Central memory CD8-positive, alpha-beta T cell (primary cell): ENCODE data around the gene SMNDC1.
"Not testable (repeated sequence)": the region's sequence is repeated elsewhere in the genome, so short reads cannot be mapped to it uniquely, and the experiment has no call there.

Experiments used
- ATAC-seq: fragments of 150-1000 bp; cut with Tn5 transposase; replicated peaks from 2 replicates; pipeline ENCODE4 v1.10.0; 2022; ENCODE audit warnings: mild to moderate bottlenecking, moderate FRiP score, moderate number of reproducible peaks; ENCODE audit not compliant: poor library complexity, severe bottlenecking; ENCODE audit errors: extremely low read depth
- DNase-seq, 2 donors: peaks; one replicate each; pipeline ENCODE4 v3.0.0; 2021; ENCODE audit warnings: low spot score in 2 of 2
- H3K27ac Mint-ChIP-seq: one replicate; pipeline ENCODE4 v1.8.0; 2022; ENCODE audit warnings: low read depth, mild to moderate bottlenecking, moderate library complexity, mixed read lengths
- H3K27me3 Mint-ChIP-seq: one replicate; pipeline ENCODE4 v1.8.0; 2022; ENCODE audit warnings: mixed read lengths
- H3K36me3 Mint-ChIP-seq: one replicate; pipeline ENCODE4 v1.8.0; 2022; ENCODE audit warnings: mild to moderate bottlenecking, moderate library complexity, mixed read lengths; ENCODE audit not compliant: insufficient read depth
- H3K4me1 Mint-ChIP-seq: one replicate; pipeline ENCODE4 v1.8.0; 2022; ENCODE audit warnings: mixed read lengths
- H3K4me3 Mint-ChIP-seq: one replicate; pipeline ENCODE4 v1.8.0; 2022; ENCODE audit warnings: mild to moderate bottlenecking, moderate library complexity, mixed read lengths
- H3K9me3 Mint-ChIP-seq: one replicate; pipeline ENCODE4 v1.8.0; 2022; ENCODE audit warnings: mixed read lengths

The SMNDC1 gene

GRCh38 chr10:110340122-110340521, 35.4 kb upstream of the SMNDC1 start:
- Mint-ChIP-seq H3K27me3 (peaks cover 9% of the 10 kb centered on the region), H3K27ac (no peak overlapping the region), H3K4me3 (no peak overlapping the region), H3K4me1 (no peaks in the 10 kb centered on the region), H3K36me3 (no peaks in the 10 kb centered on the region), H3K9me3 (no peaks in the 10 kb centered on the region)
- DNase-seq (no peak), ATAC-seq (no peak)

- H3K27me3 Mint-ChIP-seq = peaks cover 6% of the 10 kb centered on the region
- H3K9me3 Mint-ChIP-seq = no peaks in the 10 kb centered on the region
- no peak for ATAC-seq
- no peaks in the 10 kb centered on the region for H3K4me1 Mint-ChIP-seq
- DNase-seq = no peak
- H3K27ac Mint-ChIP-seq = no peak overlapping the region
- H3K36me3 Mint-ChIP-seq = no peaks in the 10 kb centered on the region
- no peak overlapping the region for H3K4me3 Mint-ChIP-seq
Measured at GRCh38 chr10:110337906-110338305, 33.2 kb upstream of the SMNDC1 start.

- ATAC-seq (no peak), DNase-seq (no peak)
- Mint-ChIP-seq H3K9me3 (no peaks in the 10 kb centered on the region), H3K36me3 (no peaks in the 10 kb centered on the region), H3K27me3 (peaks cover under 1% of the 10 kb centered on the region), H3K4me3 (no peak overlapping the region), H3K27ac (no peak overlapping the region), H3K4me1 (no peaks in the 10 kb centered on the region)
Measured at GRCh38 chr10:110337401-110337800, 32.7 kb upstream of the SMNDC1 start.

GRCh38 chr10:110336111-110336721, 31.5 kb upstream of the SMNDC1 start:
- ATAC-seq (no peak), DNase-seq (no peak)
- H3K36me3 Mint-ChIP-seq = no peaks in the 10 kb centered on the region
- no peak overlapping the region for H3K4me3 Mint-ChIP-seq
- no peaks in the 10 kb centered on the region for H3K9me3 Mint-ChIP-seq
- no peak overlapping the region for H3K27ac Mint-ChIP-seq
- H3K4me1 Mint-ChIP-seq = no peaks in the 10 kb centered on the region
- H3K27me3 Mint-ChIP-seq = no peaks in the 10 kb centered on the region

GRCh38 chr10:110335314-110336064, 30.8 kb upstream of the SMNDC1 start:
- no peak overlapping the region for H3K4me3 Mint-ChIP-seq
- ATAC-seq = no peak
- no peak overlapping the region for H3K27ac Mint-ChIP-seq

GRCh38 chr10:110334061-110334656, 29.4 kb upstream of the SMNDC1 start:
- Mint-ChIP-seq H3K4me1 (no peaks in the 10 kb centered on the region), H3K27me3 (no peaks in the 10 kb centered on the region), H3K36me3 (no peaks in the 10 kb centered on the region), H3K4me3 (no peak overlapping the region), H3K27ac (no peak overlapping the region), H3K9me3 (peaks cover 15% of the 10 kb centered on the region)
- ATAC-seq = no peak
- no peak for DNase-seq

More at GRCh38 chr10:110335314-110336064, 30.8 kb upstream of the SMNDC1 start:
- no peaks in the 10 kb centered on the region for H3K4me1 Mint-ChIP-seq
- no peaks in the 10 kb centered on the region for H3K27me3 Mint-ChIP-seq
- peaks cover 5% of the 10 kb centered on the region for H3K9me3 Mint-ChIP-seq
- DNase-seq = no peak
- no peaks in the 10 kb centered on the region for H3K36me3 Mint-ChIP-seq

GRCh38 chr10:110331226-110331795, 26.6 kb upstream of the SMNDC1 start:
- not testable (repeated sequence) for H3K36me3 Mint-ChIP-seq, H3K4me1 Mint-ChIP-seq, ATAC-seq, H3K4me3 Mint-ChIP-seq, H3K27me3 Mint-ChIP-seq, H3K27ac Mint-ChIP-seq, DNase-seq
- peaks cover 15% of the 10 kb centered on the region for H3K9me3 Mint-ChIP-seq

GRCh38 chr10:110330675-110331074, 26.0 kb upstream of the SMNDC1 start:
- ATAC-seq = no peak
- no peak overlapping the region for H3K27ac Mint-ChIP-seq
- peaks cover 15% of the 10 kb centered on the region for H3K27me3 Mint-ChIP-seq
- no peak for DNase-seq
- H3K9me3 Mint-ChIP-seq = peaks cover 15% of the 10 kb centered on the region
- no peaks in the 10 kb centered on the region for H3K4me1 Mint-ChIP-seq
- no peak overlapping the region for H3K4me3 Mint-ChIP-seq
- no peaks in the 10 kb centered on the region for H3K36me3 Mint-ChIP-seq

DNA sequence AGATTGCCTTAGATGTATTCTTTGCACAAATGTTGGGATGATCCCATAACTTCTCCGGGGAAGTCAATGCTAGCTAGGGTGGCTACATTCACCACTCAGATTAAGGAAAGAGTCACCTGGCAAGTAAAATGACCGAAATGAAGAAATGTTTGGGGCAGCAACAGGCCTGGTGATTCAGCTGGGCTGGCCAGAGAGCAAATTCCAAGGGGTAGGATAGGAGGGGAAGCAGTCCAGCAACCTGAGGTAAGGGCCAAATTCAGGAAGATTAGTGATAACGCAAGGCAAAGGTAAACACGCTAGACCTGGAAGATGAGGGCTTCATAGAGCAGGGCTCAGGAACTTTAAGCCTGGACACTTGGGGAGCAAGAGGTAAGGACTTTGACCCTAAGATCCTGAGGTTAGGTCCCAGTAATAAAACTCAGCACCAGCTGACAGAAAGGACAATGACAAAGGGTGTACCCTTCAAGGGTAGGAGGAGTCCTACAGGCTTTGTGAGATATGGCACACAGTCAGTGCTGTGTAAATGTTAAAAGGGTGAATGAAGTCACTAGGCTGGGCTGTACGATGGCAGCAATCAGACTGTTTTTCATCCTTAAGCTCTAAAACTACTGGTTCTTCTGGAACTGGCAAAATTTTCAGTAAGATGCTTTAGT, 22.7 kb upstream of the SMNDC1 start:
- Mint-ChIP-seq H3K27ac (no peak overlapping the region), H3K27me3 (peaks cover 27% of the 10 kb centered on the region), H3K4me3 (no peak overlapping the region), H3K9me3 (peaks cover 15% of the 10 kb centered on the region), H3K36me3 (no peaks in the 10 kb centered on the region), H3K4me1 (no peaks in the 10 kb centered on the region)
- DNase-seq = no peak
- ATAC-seq = no peak

- Mint-ChIP-seq H3K9me3 (peaks cover 15% of the 10 kb centered on the region), H3K4me3 (no peak overlapping the region), H3K27me3 (peaks cover 27% of the 10 kb centered on the region), H3K36me3 (no peaks in the 10 kb centered on the region), H3K4me1 (no peaks in the 10 kb centered on the region), H3K27ac (no peak overlapping the region)
- DNase-seq (no peak), ATAC-seq (no peak)
Measured at GRCh38 chr10:110326351-110327032, 21.8 kb upstream of the SMNDC1 start.

DNA sequence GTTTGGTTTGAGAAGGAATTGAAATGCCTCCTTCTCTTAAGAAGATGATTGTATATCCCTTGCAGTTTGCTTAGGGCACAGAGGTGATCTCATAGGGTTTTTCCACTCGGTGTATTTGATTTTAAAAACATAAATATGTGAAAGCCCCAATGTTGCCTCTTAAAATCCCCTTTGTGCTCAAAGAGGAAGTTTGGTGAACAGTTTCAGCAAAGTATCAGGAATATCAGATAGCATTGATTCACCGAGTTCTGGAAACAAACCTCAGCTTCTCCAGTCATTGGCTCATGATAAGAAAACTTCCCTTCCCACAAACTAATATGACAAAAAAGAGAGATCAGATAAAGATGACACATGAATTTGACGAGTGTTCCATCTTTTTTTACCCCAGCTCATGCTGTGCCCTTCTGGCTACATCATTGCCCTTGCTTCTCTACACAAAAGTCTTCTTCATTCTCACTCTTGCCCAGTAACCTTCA, 20.1 kb upstream of the SMNDC1 start:
- H3K4me3 Mint-ChIP-seq = no peak overlapping the region
- no peaks in the 10 kb centered on the region for H3K4me1 Mint-ChIP-seq
- H3K9me3 Mint-ChIP-seq = peaks cover 4% of the 10 kb centered on the region
- no peak for DNase-seq
- H3K27me3 Mint-ChIP-seq = peaks cover 27% of the 10 kb centered on the region
- H3K36me3 Mint-ChIP-seq = no peaks in the 10 kb centered on the region
- ATAC-seq = no peak
- no peak overlapping the region for H3K27ac Mint-ChIP-seq

GRCh38 chr10:110324201-110324804, 19.6 kb upstream of the SMNDC1 start:
- Mint-ChIP-seq H3K36me3 (no peaks in the 10 kb centered on the region), H3K9me3 (no peaks in the 10 kb centered on the region), H3K27ac (no peak overlapping the region), H3K4me3 (no peak overlapping the region), H3K4me1 (no peaks in the 10 kb centered on the region), H3K27me3 (peaks cover 27% of the 10 kb centered on the region)
- DNase-seq (no peak), ATAC-seq (no peak)
